SK-N-SH treated with all-trans-retinoic acid at 6 μM for 48 hours (cell line): Measurements from ENCODE around the gene PTPRN2.

ENCODE experiments used
- ATAC-seq: fragments of 200-7000 bp; cut with Tn5 transposase; 3 replicates; pipeline ENCODE4 v1.9.1; 2020; ENCODE audit warnings: mild to moderate bottlenecking, moderate library complexity
- ARNTL ChIP-seq: fragments of 450-650 bp; formaldehyde crosslinking; IDR thresholded peaks from 2 replicates; pipeline ENCODE4 v1.5.0; 2020; ENCODE audit warnings: low read depth, mild to moderate bottlenecking, moderate library complexity, borderline replicate concordance
- BACH2 ChIP-seq: fragments of 250-450 bp; sonication (Bioruptor Pico); IDR thresholded peaks from 2 replicates; pipeline ENCODE4 v1.9.0; 2021; ENCODE audit warnings: mild to moderate bottlenecking, borderline replicate concordance
- CREB5 ChIP-seq: fragments of 250-450 bp; sonication (Bioruptor Pico); IDR thresholded peaks from 2 replicates; pipeline ENCODE4 v1.5.1; 2020; ENCODE audit warnings: low read depth, mild to moderate bottlenecking, moderate library complexity
- CSDC2 ChIP-seq: fragments of 250-450 bp; sonication (Bioruptor Pico); IDR thresholded peaks from 2 replicates; pipeline ENCODE4 v1.5.0; 2020; ENCODE audit warnings: mild to moderate bottlenecking, moderate library complexity
- ESRRG ChIP-seq: fragments of 250-450 bp; sonication (Bioruptor Pico); IDR thresholded peaks from 2 replicates; pipeline ENCODE4 v1.6.1; 2021; ENCODE audit warnings: mild to moderate bottlenecking
- GLIS3 ChIP-seq: fragments of 250-450 bp; sonication (Bioruptor Pico); IDR thresholded peaks from 2 replicates; pipeline ENCODE4 v1.5.0; 2020; ENCODE audit warnings: mild to moderate bottlenecking, moderate library complexity
- ISL1 ChIP-seq: fragments of 250-450 bp; sonication (Bioruptor Pico); IDR thresholded peaks from 2 replicates; pipeline ENCODE4 v2.1.2; 2022; ENCODE audit warnings: mild to moderate bottlenecking, moderate library complexity
- OSR1 ChIP-seq: fragments of 250-450 bp; sonication (Bioruptor Pico); IDR thresholded peaks from 2 replicates; pipeline ENCODE4 v1.8.0; 2022; ENCODE audit warnings: moderate library complexity, mild to moderate bottlenecking, inconsistent platforms
- PATZ1 ChIP-seq: fragments of 250-450 bp; sonication (Bioruptor Pico); IDR thresholded peaks from 2 replicates; pipeline ENCODE4 v1.8.0; 2020; ENCODE audit warnings: mild to moderate bottlenecking, moderate library complexity, borderline replicate concordance
- PPARA ChIP-seq: fragments of 250-450 bp; sonication (Bioruptor Pico); IDR thresholded peaks from 2 replicates; pipeline ENCODE4 v1.5.0; 2020; ENCODE audit warnings: mild to moderate bottlenecking, borderline replicate concordance
- RARB ChIP-seq: fragments of 250-450 bp; sonication (Bioruptor Pico); IDR thresholded peaks from 2 replicates; pipeline ENCODE4 v1.8.0; 2021; ENCODE audit warnings: mild to moderate bottlenecking, moderate library complexity
- TOX ChIP-seq: fragments of 250-450 bp; sonication (Bioruptor Pico); IDR thresholded peaks from 2 replicates; pipeline ENCODE4 v1.8.0; 2021; ENCODE audit warnings: mild to moderate bottlenecking, moderate library complexity, borderline replicate concordance
- TSHZ2 ChIP-seq: fragments of 250-450 bp; sonication (Bioruptor Pico); IDR thresholded peaks from 2 replicates; pipeline ENCODE4 v1.5.0; 2020; ENCODE audit warnings: mild to moderate bottlenecking, moderate library complexity
- ZC3H10 ChIP-seq: fragments of 250-450 bp; sonication (Bioruptor Pico); IDR thresholded peaks from 2 replicates; pipeline ENCODE4 v1.5.1; 2021; ENCODE audit warnings: mild to moderate bottlenecking, moderate library complexity
- ZFP3 ChIP-seq: fragments of 250-450 bp; sonication (Bioruptor Pico); IDR thresholded peaks from 2 replicates; pipeline ENCODE4 v1.5.0; 2020; ENCODE audit warnings: mild to moderate bottlenecking, moderate library complexity
- ZNF565 ChIP-seq: fragments of 450-650 bp; formaldehyde crosslinking; conservative IDR thresholded peaks from 2 replicates; pipeline ENCODE4 v1.5.0; 2020; ENCODE audit warnings: low read depth, mild to moderate bottlenecking, moderate library complexity
- ZNF70 ChIP-seq: fragments of 450-650 bp; formaldehyde crosslinking; IDR thresholded peaks from 2 replicates; pipeline ENCODE4 v1.5.0; 2020; ENCODE audit warnings: mild to moderate bottlenecking, moderate library complexity
- ZNF8 ChIP-seq: fragments of 450-650 bp; formaldehyde crosslinking; IDR thresholded peaks from 2 replicates; pipeline ENCODE4 v1.5.0; 2020; ENCODE audit warnings: mild to moderate bottlenecking, moderate library complexity

Gene PTPRN2

GRCh38 chr7:157874870-157875229 is 712.8 kb downstream of the PTPRN2 start:
- ATAC-seq = no peak
- no peak for TF ChIP-seq GLIS3 (CRISPR knock-in tag)
- no peak for TF ChIP-seq ZNF8 (CRISPR knock-in tag)
- TF ChIP-seq TSHZ2 (CRISPR knock-in tag) = no peak
- TF ChIP-seq ISL1 (CRISPR knock-in tag) = no peak
- no peak for TF ChIP-seq ZFP3 (CRISPR knock-in tag)
- TF ChIP-seq PATZ1 (CRISPR knock-in tag) = no peak

GRCh38 chr7:157874208-157874816 is 713.3 kb downstream of the PTPRN2 start:
- no peak for ATAC-seq
- TF ChIP-seq PPARA (no peak), RARB (CRISPR knock-in tag) (no peak), ISL1 (CRISPR knock-in tag) (no peak), ARNTL (CRISPR knock-in tag) (no peak), TSHZ2 (CRISPR knock-in tag) (no peak)

- no peak for ATAC-seq
- TF ChIP-seq ARNTL (CRISPR knock-in tag) (no peak), OSR1 (CRISPR knock-in tag) (no peak), BACH2 (CRISPR knock-in tag) (no peak), ZC3H10 (CRISPR knock-in tag) (no peak), GLIS3 (CRISPR knock-in tag) (no peak), CSDC2 (CRISPR knock-in tag) (no peak), PATZ1 (CRISPR knock-in tag) (no peak), ZNF565 (no peak), ZFP3 (CRISPR knock-in tag) (no peak), CREB5 (CRISPR knock-in tag) (no peak), TOX (CRISPR knock-in tag) (no peak)
Observed at GRCh38 chr7:157873664-157874063, 714.0 kb downstream of the PTPRN2 start.

GRCh38 chr7:157873181-157873580 is 714.4 kb downstream of the PTPRN2 start:
- no peak for ATAC-seq
- TF ChIP-seq RARB (CRISPR knock-in tag) (no peak), ZNF70 (no peak), ZFP3 (CRISPR knock-in tag) (no peak), TSHZ2 (CRISPR knock-in tag) (no peak), ZC3H10 (CRISPR knock-in tag) (no peak), PATZ1 (CRISPR knock-in tag) (no peak), PPARA (no peak), ESRRG (no peak)
